ENCODE results near the gene DNAJC17. TPM values are rescaled to one million over a fixed set of nuclear protein-coding genes. Genes with fewer than 3 reads are reported as not detected.

Gene DNAJC17
- total RNA-seq, 1 donor from 2014 or later, result 38.1 TPM

GRCh38 chr15:40825661-40826422 lies 18.6 kb upstream of the DNAJC17 start:
- no peaks in the 10 kb centered on the region for H3K9me3 Mint-ChIP-seq (ENCODE audit: unreplicated experiment)
- no peak for TF ChIP-seq CTCF (IDR thresholded peaks at IDR 0.05)
- peaks cover 2% of the 10 kb centered on the region for H3K4me1 Mint-ChIP-seq (ENCODE audit: unreplicated experiment)
- no peak overlapping the region for H3K27ac Mint-ChIP-seq (ENCODE audit: unreplicated experiment)
- H3K27me3 Mint-ChIP-seq (ENCODE audit: unreplicated experiment), result peaks cover 10% of the 10 kb centered on the region
- H3K4me3 Mint-ChIP-seq (ENCODE audit: unreplicated experiment), result no peak overlapping the region
- H3K36me3 Mint-ChIP-seq (ENCODE audit: unreplicated experiment), result no peaks in the 10 kb centered on the region
- no peak for DNase-seq (ENCODE audit: extremely low spot score, unreplicated experiment)

- Mint-ChIP-seq H3K36me3 (ENCODE audit: unreplicated experiment) (no peaks in the 10 kb centered on the region), H3K4me3 (ENCODE audit: unreplicated experiment) (no peak overlapping the region), H3K27me3 (ENCODE audit: unreplicated experiment) (peaks cover 10% of the 10 kb centered on the region), H3K27ac (ENCODE audit: unreplicated experiment) (no peak overlapping the region), H3K9me3 (ENCODE audit: unreplicated experiment) (no peaks in the 10 kb centered on the region), H3K4me1 (ENCODE audit: unreplicated experiment) (peaks cover 2% of the 10 kb centered on the region)
- no peak for TF ChIP-seq CTCF (IDR thresholded peaks at IDR 0.05)
- DNase-seq (ENCODE audit: extremely low spot score, unreplicated experiment), result no peak
These were observed 16.5 kb upstream of the DNAJC17 start for GRCh38 chr15:40823572-40824343.

- H3K4me3 Mint-ChIP-seq (ENCODE audit: unreplicated experiment), result no peak overlapping the region
- H3K36me3 Mint-ChIP-seq (ENCODE audit: unreplicated experiment), result no peaks in the 10 kb centered on the region
- H3K9me3 Mint-ChIP-seq (ENCODE audit: unreplicated experiment), result no peaks in the 10 kb centered on the region
- no peak for TF ChIP-seq CTCF (IDR thresholded peaks at IDR 0.05)
- H3K27me3 Mint-ChIP-seq (ENCODE audit: unreplicated experiment), result peaks cover 2% of the 10 kb centered on the region
- no peak for DNase-seq (ENCODE audit: extremely low spot score, unreplicated experiment)
- no peak overlapping the region for H3K27ac Mint-ChIP-seq (ENCODE audit: unreplicated experiment)
- peaks cover 2% of the 10 kb centered on the region for H3K4me1 Mint-ChIP-seq (ENCODE audit: unreplicated experiment)
These were observed 13.9 kb upstream of the DNAJC17 start for GRCh38 chr15:40821195-40821594.

GRCh38 chr15:40819048-40819447 lies 11.8 kb upstream of the DNAJC17 start:
- Mint-ChIP-seq H3K9me3 (ENCODE audit: unreplicated experiment) (no peaks in the 10 kb centered on the region), H3K27ac (ENCODE audit: unreplicated experiment) (no peak overlapping the region), H3K4me3 (ENCODE audit: unreplicated experiment) (no peak overlapping the region), H3K27me3 (ENCODE audit: unreplicated experiment) (peaks cover 2% of the 10 kb centered on the region), H3K4me1 (ENCODE audit: unreplicated experiment) (peaks cover 2% of the 10 kb centered on the region), H3K36me3 (ENCODE audit: unreplicated experiment) (peaks cover 7% of the 10 kb centered on the region)
- no peak for DNase-seq (ENCODE audit: extremely low spot score, unreplicated experiment)
- TF ChIP-seq CTCF (IDR thresholded peaks at IDR 0.05), result no peak

GRCh38 chr15:40815042-40815698 lies 7.9 kb upstream of the DNAJC17 start:
- H3K4me1 Mint-ChIP-seq (ENCODE audit: unreplicated experiment), result no peaks in the 10 kb centered on the region
- H3K27ac Mint-ChIP-seq (ENCODE audit: unreplicated experiment), result peak overlapping the region; percentile 7
- H3K36me3 Mint-ChIP-seq (ENCODE audit: unreplicated experiment), result peaks cover 16% of the 10 kb centered on the region
- no peaks in the 10 kb centered on the region for H3K9me3 Mint-ChIP-seq (ENCODE audit: unreplicated experiment)
- TF ChIP-seq CTCF (IDR thresholded peaks at IDR 0.05), result no peak
- H3K27me3 Mint-ChIP-seq (ENCODE audit: unreplicated experiment), result peaks cover 2% of the 10 kb centered on the region
- DNase-seq (ENCODE audit: extremely low spot score, unreplicated experiment), result no peak
- H3K4me3 Mint-ChIP-seq (ENCODE audit: unreplicated experiment), result no peak overlapping the region
